H9 (cell line): ENCODE results near the gene COL4A1. TPM values are rescaled to one million over a fixed set of nuclear protein-coding genes. Genes with fewer than 3 reads are reported as not detected.

Source experiments
- DNase-seq: peaks from one replicate; pipeline ENCODE4 v3.0.0-alpha.2; 2017
- H2AFZ ChIP-seq: one replicate; pipeline ENCODE4 v1.6.1; 2013; ENCODE audit warnings: mild to moderate bottlenecking, low read length, control low read depth, moderate library complexity
- H2AK5ac ChIP-seq: 2 replicates; pipeline ENCODE4 v1.6.1; 2013; ENCODE audit warnings: low read length, control low read depth, mixed read lengths; ENCODE audit not compliant: insufficient read length
- H2BK120ac ChIP-seq: one replicate; pipeline ENCODE4 v1.6.1; 2013; ENCODE audit warnings: low read depth, mild to moderate bottlenecking, low read length, control low read depth, inconsistent platforms; ENCODE audit not compliant: poor library complexity, severe bottlenecking
- H2BK12ac ChIP-seq: 2 replicates; pipeline ENCODE4 v1.6.1; 2013; ENCODE audit warnings: low read length, control low read depth, mixed read lengths, low read depth; ENCODE audit not compliant: insufficient read length
- H2BK15ac ChIP-seq: 2 replicates; pipeline ENCODE4 v1.6.1; 2013; ENCODE audit warnings: low read depth, low read length, control low read depth
- H2BK20ac ChIP-seq: one replicate; pipeline ENCODE4 v1.6.1; 2013; ENCODE audit warnings: low read depth, mild to moderate bottlenecking, low read length, control low read depth, inconsistent platforms; ENCODE audit not compliant: poor library complexity, severe bottlenecking
- H2BK5ac ChIP-seq: 2 replicates; pipeline ENCODE4 v1.6.1; 2013; ENCODE audit warnings: low read length, control low read depth, mixed read lengths; ENCODE audit not compliant: insufficient read length
- H3K14ac ChIP-seq: 2 replicates; pipeline ENCODE4 v1.6.1; 2013; ENCODE audit warnings: low read length, control low read depth; ENCODE audit not compliant: insufficient read depth
- H3K18ac ChIP-seq: 2 replicates; pipeline ENCODE4 v1.6.1; 2013; ENCODE audit warnings: low read depth, mild to moderate bottlenecking, mixed read lengths, low read length, control low read depth; ENCODE audit not compliant: insufficient read length
- H3K23ac ChIP-seq: 2 replicates; pipeline ENCODE4 v1.6.1; 2013; ENCODE audit warnings: low read length, control low read depth, mixed read lengths, low read depth; ENCODE audit not compliant: insufficient read length
- H3K23me2 ChIP-seq: 2 replicates; pipeline ENCODE4 v1.6.1; 2013; ENCODE audit warnings: low read depth, mild to moderate bottlenecking, mixed read lengths, low read length, control low read depth; ENCODE audit not compliant: insufficient read length, poor library complexity, severe bottlenecking
- H3K27ac ChIP-seq: 2 replicates; pipeline ENCODE4 v1.5.1; 2013; ENCODE audit warnings: low read length, control low read depth, mixed read lengths, low read depth; ENCODE audit not compliant: insufficient read length
- H3K27me3 ChIP-seq: 2 replicates; pipeline ENCODE4 v1.6.1; 2013; ENCODE audit warnings: low read length, control low read depth, inconsistent platforms; ENCODE audit not compliant: insufficient read depth
- H3K4ac ChIP-seq: 2 replicates; pipeline ENCODE4 v1.6.1; 2013; ENCODE audit warnings: low read depth, mild to moderate bottlenecking, control low read depth, inconsistent platforms, low read length, moderate library complexity
- H3K4me1 ChIP-seq: 2 replicates; pipeline ENCODE4 v1.6.1; 2013; ENCODE audit warnings: low read length, control low read depth, inconsistent platforms; ENCODE audit not compliant: insufficient read depth
- H3K4me2 ChIP-seq: 2 replicates; pipeline ENCODE4 v1.6.1; 2013; ENCODE audit warnings: low read length, control low read depth, mixed read lengths; ENCODE audit not compliant: insufficient read length, insufficient read depth
- H3K56ac ChIP-seq: 2 replicates; pipeline ENCODE4 v1.6.1; 2013; ENCODE audit warnings: low read depth, mild to moderate bottlenecking, mixed read lengths, low read length, control low read depth; ENCODE audit not compliant: insufficient read length
- H3K79me1 ChIP-seq: 2 replicates; pipeline ENCODE4 v1.6.1; 2013; ENCODE audit warnings: low read depth, mild to moderate bottlenecking, moderate library complexity, low read length, control low read depth, inconsistent platforms; ENCODE audit not compliant: insufficient read depth, poor library complexity, severe bottlenecking
- H3K79me2 ChIP-seq: 2 replicates; pipeline ENCODE4 v1.6.1; 2013; ENCODE audit warnings: low read length, control low read depth, inconsistent platforms; ENCODE audit not compliant: insufficient read depth
- H3K9ac ChIP-seq: 2 replicates; pipeline ENCODE4 v1.6.1; 2013; ENCODE audit warnings: low read length, control low read depth, mixed read lengths; ENCODE audit not compliant: insufficient read length; ENCODE audit errors: extremely low read depth
- H3K9me3 ChIP-seq: one replicate; pipeline ENCODE4 v1.6.1; 2013; ENCODE audit warnings: low read depth, low read length, inconsistent platforms; ENCODE audit not compliant: control insufficient read depth
- H3T11ph ChIP-seq: one replicate; pipeline ENCODE4 v1.6.1; 2013; ENCODE audit warnings: mild to moderate bottlenecking, low read length, control low read depth, inconsistent platforms
- H4K20me1 ChIP-seq: one replicate; pipeline ENCODE4 v1.6.1; 2013; ENCODE audit not compliant: control insufficient read depth, insufficient read length, insufficient read depth
- H4K5ac ChIP-seq: 2 replicates; pipeline ENCODE4 v1.6.1; 2013; ENCODE audit warnings: low read depth, mild to moderate bottlenecking, mixed read lengths, low read length, control low read depth; ENCODE audit not compliant: insufficient read length
- H4K8ac ChIP-seq: replicated peaks from 2 replicates; pipeline ENCODE4 v1.6.1; 2013; ENCODE audit warnings: low read length, control low read depth, mixed read lengths, low read depth; ENCODE audit not compliant: insufficient read length
- H4K91ac ChIP-seq: 2 replicates; pipeline ENCODE4 v1.6.1; 2013; ENCODE audit warnings: low read depth, mild to moderate bottlenecking, moderate library complexity, mixed read lengths, low read length, control low read depth; ENCODE audit not compliant: insufficient read length
- H3K27ac Mint-ChIP-seq, 3 experiments: 2 replicates in 2 of 3; 3 replicates in 1 of 3; pipeline ENCODE4 v1.8.0; 2020 to 2021; ENCODE audit warnings: mixed read lengths in 3 of 3, mild to moderate bottlenecking in 1 of 3, moderate library complexity in 1 of 3
- H3K27me3 Mint-ChIP-seq: 2 replicates; pipeline ENCODE4 v1.8.0; 2021; ENCODE audit warnings: low read depth, mild to moderate bottlenecking, moderate library complexity, mixed read lengths
- H3K36me3 Mint-ChIP-seq, 3 experiments: 2 replicates in 2 of 3; 3 replicates in 1 of 3; pipeline ENCODE4 v1.8.0; 2020 to 2021; ENCODE audit warnings: low read depth in 3 of 3, mixed read lengths in 3 of 3; ENCODE audit not compliant: insufficient read depth in 1 of 3
- H3K4me1 Mint-ChIP-seq, 2 experiments: 2 replicates each; pipeline ENCODE4 v1.8.0; 2020; ENCODE audit warnings: mixed read lengths in 2 of 2
- H3K4me3 Mint-ChIP-seq, 2 experiments: 2 replicates in 1 of 2; 3 replicates in 1 of 2; pipeline ENCODE4 v1.8.0; 2020 to 2021; ENCODE audit warnings: mild to moderate bottlenecking in 2 of 2, mixed read lengths in 2 of 2, moderate library complexity in 1 of 2
- H3K9me3 Mint-ChIP-seq, 2 experiments: 2 replicates in 1 of 2; 3 replicates in 1 of 2; pipeline ENCODE4 v1.8.0; 2020; ENCODE audit warnings: mild to moderate bottlenecking in 2 of 2, mixed read lengths in 2 of 2, moderate library complexity in 1 of 2
- WGBS: extraction: QIAGEN DNeasy Blood & Tissue Kit; methylation state at CpG from one replicate; pipeline ENCODE4 v1.1.7; 2013; ENCODE audit warnings: missing lambda C conversion rate, low lambda C conversion rate, mixed read lengths; ENCODE audit not compliant: insufficient read length; ENCODE audit errors: extremely low coverage; 5-methylcytosine and 5-hydroxymethylcytosine counted together
- total RNA-seq: library from RNA; stranded (reverse); gene quantifications from 2 replicates; pipeline ENCODE4 v1.2.1, GENCODE V29; 2021
- TF ChIP-seq, protein P1 (sequence below): fragments of 200-600 bp; sonication (generic); conservative IDR thresholded peaks from 3 replicates; pipeline ENCODE4 v1.8.0; 2021; ENCODE audit warnings: antibody characterized with exemption, mild to moderate bottlenecking

COL4A1 gene
- total RNA-seq, 1 experiment from 2014 or later, result 73.1 TPM

DNA sequence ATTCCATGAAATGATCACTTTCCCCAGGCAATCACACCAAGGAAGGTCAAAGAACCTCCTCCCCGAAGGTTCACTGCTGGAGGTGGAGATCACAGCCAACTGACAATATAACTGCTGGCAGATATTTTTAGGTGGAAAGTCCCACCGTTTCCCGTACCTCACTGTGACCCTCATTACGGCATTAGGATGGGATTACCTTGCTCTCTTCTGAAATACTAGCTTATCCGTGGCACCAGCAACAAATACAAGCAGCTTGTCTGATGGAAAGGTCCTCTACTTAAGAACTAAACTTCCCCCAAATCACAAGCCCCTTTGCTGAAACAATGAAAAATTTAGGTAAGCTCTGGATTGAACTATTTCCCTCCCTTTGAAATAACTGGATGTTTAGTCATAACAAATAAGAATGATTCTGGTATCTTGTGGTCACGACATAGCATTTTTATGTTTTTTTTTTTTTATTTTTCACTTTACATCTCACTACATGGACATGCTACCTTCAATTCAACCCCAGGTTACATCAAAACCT lies 178.9 kb downstream of the COL4A1 start:
- Histone ChIP-seq H2AK5ac (no peak overlapping the region), H3T11ph (no peak overlapping the region), H3K18ac (no peak overlapping the region), H2BK20ac (no peak overlapping the region), H3K27me3 (no peaks in the 10 kb centered on the region), H3K9ac (no peak overlapping the region), H2BK15ac (no peak overlapping the region), H4K5ac (no peak overlapping the region), H3K56ac (no peak overlapping the region), H3K4me2 (no peak overlapping the region), H4K20me1 (no peaks in the 10 kb centered on the region), H2AFZ (no peak overlapping the region), H3K9me3 (no peaks in the 10 kb centered on the region), H3K4me1 (no peaks in the 10 kb centered on the region; the same call in 1 of the 2 replicates), H2BK120ac (no peak overlapping the region), H4K8ac (no peak overlapping the region), H2BK5ac (no peak overlapping the region), H3K27ac (no peak overlapping the region), H2BK12ac (no peak overlapping the region), H4K91ac (no peak overlapping the region), H3K23me2 (no peaks in the 10 kb centered on the region), H3K79me1 (no peaks in the 10 kb centered on the region), H3K4ac (no peak overlapping the region), H3K23ac (no peak overlapping the region), H3K14ac (no peak overlapping the region), H3K79me2 (no peaks in the 10 kb centered on the region)
- DNase-seq, result no peak
- Mint-ChIP-seq H3K4me3 (no peak overlapping the region), H3K4me1 (peaks cover 67 to 69% of the 10 kb centered on the region in 2 experiments), H3K27ac (no peak overlapping the region), H3K36me3 (no peaks in the 10 kb centered on the region; a peak in 1 of 7 replicates), H3K27me3 (peaks cover 14% of the 10 kb centered on the region), H3K9me3 (no peaks in the 10 kb centered on the region)
- TF ChIP-seq, protein P1, sequence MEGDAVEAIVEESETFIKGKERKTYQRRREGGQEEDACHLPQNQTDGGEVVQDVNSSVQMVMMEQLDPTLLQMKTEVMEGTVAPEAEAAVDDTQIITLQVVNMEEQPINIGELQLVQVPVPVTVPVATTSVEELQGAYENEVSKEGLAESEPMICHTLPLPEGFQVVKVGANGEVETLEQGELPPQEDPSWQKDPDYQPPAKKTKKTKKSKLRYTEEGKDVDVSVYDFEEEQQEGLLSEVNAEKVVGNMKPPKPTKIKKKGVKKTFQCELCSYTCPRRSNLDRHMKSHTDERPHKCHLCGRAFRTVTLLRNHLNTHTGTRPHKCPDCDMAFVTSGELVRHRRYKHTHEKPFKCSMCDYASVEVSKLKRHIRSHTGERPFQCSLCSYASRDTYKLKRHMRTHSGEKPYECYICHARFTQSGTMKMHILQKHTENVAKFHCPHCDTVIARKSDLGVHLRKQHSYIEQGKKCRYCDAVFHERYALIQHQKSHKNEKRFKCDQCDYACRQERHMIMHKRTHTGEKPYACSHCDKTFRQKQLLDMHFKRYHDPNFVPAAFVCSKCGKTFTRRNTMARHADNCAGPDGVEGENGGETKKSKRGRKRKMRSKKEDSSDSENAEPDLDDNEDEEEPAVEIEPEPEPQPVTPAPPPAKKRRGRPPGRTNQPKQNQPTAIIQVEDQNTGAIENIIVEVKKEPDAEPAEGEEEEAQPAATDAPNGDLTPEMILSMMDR, result no peak
- WGBS, result no CpG with 5 or more reads among the region's 6 CpGs
